Fibroblast of skin of right biceps (primary cell): Measurements from ENCODE around the gene SPOCK1.

ENCODE experiments used
- DNase-seq: peaks from one replicate; pipeline ENCODE4 v3.0.0-alpha.2; 2013

SPOCK1 gene

DNA sequence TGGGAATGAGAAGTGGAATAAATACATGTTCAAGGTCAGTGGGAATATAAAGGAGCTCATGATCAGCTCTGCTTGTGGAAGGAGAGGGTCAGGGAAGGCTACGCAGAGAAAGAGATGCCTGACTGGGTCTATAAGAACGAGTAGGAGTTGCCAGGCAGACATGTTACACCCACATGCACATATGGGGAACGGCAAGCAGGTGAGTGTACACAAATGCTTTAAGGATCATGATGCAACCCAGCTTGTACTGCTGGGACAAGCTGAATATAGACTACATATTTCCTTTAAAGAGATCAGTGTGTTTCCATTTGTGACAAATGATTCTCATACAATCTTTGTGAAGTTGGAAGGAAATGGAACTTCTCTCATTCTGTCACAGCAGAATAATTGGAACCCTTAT, 141.7 kb downstream of the SPOCK1 start:
- DNase-seq = no peak

GRCh38 chr5:137356127-137356526, 143.0 kb downstream of the SPOCK1 start:
- DNase-seq = no peak

GRCh38 chr5:137355708-137356107, 143.4 kb downstream of the SPOCK1 start:
- DNase-seq = no peak

DNA sequence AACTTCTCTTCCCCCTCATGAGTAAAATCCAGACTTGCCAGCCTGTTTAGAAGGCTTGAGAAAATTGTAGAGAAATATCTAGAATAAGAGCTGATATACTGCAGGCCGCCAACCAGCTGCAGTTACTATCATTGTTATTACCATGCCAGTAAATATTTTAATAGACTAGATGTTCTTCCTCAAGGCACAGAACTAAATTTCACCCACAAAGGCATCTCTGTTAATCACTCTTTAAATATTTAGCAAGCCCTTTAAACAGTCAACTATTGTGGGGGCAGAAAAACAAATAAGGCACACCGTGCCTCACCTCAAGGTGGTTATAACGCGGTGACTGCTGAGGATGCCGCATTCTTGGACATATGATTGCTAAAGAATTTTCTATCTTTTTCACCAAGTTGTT, 147.0 kb downstream of the SPOCK1 start:
- DNase-seq = no peak

- no peak for DNase-seq
Measured at GRCh38 chr5:137350791-137351190, 148.3 kb downstream of the SPOCK1 start.

DNA sequence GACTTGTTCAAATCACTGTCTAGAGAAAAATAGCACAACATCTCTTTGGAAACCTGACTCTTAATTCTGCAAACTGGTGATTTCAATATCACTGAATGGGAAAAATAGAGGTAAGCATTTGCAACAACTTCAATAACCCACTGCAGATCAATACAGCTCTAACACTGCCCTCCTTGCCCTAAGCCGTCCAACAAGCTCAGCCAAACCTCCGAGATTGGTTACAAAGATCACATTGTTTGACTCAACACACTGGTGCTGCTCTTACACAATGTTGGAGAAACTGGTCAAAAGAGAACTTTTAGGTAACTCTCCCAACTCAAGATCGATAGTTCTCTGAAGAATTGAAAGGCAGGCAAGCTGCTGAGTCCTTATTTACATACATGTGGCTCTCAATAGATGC, 150.4 kb downstream of the SPOCK1 start:
- DNase-seq = no peak

DNA sequence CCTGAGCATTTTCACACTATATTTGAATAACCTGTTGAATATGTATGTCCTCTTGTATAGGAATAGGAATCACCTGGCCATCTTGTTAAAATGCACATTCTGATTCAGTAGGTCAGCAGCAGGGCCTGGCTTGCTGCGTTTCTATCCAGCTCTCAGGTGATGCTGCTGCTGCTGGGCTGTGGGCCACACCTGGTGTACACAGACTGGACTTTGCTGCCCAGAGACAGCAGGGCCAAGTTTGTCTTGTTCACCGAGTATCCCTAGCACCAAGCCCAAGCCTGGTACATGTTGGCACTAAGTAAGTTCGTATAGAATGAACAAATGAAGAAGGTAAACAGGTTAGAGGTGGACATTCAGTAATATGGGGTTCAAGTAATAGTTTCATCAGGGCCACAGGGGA, 151.3 kb downstream of the SPOCK1 start:
- DNase-seq = no peak

- DNase-seq = no peak
Measured at GRCh38 chr5:137346281-137346680, 152.8 kb downstream of the SPOCK1 start.

GRCh38 chr5:137345396-137345795, 153.7 kb downstream of the SPOCK1 start:
- DNase-seq = no peak

- DNase-seq = peak; percentile 66
Measured at GRCh38 chr5:137344723-137345322, 154.3 kb downstream of the SPOCK1 start.

- no peak for DNase-seq
Measured at GRCh38 chr5:137344021-137344420, 155.1 kb downstream of the SPOCK1 start.

GRCh38 chr5:137342764-137343163, 156.4 kb downstream of the SPOCK1 start:
- peak; percentile 35 for DNase-seq

GRCh38 chr5:137341831-137342230, 157.3 kb downstream of the SPOCK1 start:
- DNase-seq = no peak

GRCh38 chr5:137340881-137341280, 158.2 kb downstream of the SPOCK1 start:
- no peak for DNase-seq

DNA sequence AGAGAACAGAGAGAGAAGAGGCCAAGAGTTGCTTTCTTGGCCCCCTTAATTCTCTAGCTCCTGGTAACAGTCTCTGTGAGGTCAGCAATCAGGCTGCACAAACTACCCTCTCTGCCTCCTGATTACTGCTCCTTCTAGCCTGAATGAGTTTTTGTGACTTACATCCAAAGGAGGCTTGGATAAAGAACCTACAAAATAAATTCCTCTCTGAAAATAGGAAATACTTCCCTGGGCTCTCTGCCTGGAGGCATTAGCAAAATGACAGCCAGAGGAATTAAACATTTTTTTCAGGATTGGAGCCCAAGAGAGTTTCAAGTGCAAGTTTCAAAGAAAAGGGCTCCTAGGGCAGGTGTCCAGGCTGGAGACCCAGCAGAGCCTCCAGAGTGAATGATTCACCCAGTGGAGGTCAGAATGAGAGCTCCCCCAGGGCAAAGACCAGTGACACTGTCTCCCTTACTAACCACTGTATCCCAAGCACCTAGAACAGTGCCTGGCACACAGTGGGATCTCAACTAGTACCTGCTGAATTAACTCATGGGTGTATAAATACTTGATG, 162.5 kb downstream of the SPOCK1 start:
- DNase-seq = no peak

GRCh38 chr5:137336161-137336560, 163.0 kb downstream of the SPOCK1 start:
- no peak for DNase-seq

GRCh38 chr5:137335493-137335892, 163.6 kb downstream of the SPOCK1 start:
- DNase-seq = no peak

DNA sequence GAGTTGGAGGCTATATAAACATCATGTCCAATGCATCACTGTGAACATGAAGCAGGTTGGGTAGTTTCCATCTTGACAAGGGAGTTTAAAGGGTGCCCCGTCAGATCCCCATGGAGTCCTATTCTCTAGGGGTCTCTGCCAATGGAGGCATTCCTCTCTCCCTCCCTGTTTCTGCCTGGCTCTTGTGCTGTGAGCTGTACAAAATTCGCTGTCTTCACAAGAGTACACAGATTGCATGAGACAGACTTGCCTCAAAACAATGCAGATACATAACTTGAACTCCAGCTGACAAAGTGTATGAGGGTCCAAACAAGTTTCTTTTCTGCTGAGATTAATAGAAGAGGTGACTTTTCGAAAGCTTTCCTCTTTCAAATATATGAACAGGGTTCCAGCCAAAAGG, 165.2 kb downstream of the SPOCK1 start:
- DNase-seq = no peak

DNA sequence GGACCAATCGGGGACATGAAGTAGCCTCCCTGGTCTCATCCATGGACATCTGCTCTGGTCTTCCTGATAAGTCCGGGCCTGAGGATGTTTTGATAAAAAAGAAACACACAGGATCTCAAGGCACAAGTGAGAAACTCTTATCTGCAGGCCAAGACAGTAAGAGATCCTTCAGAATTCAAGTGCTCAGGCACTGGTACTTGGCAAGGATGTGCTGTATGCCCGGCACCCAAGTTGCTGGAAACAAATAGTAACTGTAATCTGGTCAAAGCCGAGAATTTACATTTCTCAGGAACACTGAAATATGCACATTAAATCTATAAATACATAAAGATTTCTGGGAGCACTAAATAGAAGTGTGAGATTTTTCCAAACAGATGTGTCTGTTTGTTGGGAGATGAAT, 165.7 kb downstream of the SPOCK1 start:
- no peak for DNase-seq

DNA sequence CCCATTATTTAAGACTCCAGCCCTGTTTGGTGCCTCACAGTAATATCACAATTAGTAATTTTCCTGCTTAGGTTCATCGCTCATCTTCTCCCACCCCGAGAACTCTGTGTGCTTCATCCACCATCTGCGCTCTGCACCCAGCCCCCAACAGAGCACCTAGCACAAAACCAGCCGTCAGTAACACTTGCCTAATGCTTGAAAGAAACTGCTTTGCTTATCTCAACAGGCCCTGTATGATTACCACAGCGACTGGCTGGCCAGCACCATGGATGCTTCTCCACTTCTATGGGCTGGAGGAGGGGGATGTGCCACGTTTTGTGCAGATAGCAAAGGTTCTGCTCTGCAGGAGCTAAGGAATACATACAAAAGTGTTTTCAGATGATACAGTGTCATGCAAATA, 166.8 kb downstream of the SPOCK1 start:
- DNase-seq = no peak

DNA sequence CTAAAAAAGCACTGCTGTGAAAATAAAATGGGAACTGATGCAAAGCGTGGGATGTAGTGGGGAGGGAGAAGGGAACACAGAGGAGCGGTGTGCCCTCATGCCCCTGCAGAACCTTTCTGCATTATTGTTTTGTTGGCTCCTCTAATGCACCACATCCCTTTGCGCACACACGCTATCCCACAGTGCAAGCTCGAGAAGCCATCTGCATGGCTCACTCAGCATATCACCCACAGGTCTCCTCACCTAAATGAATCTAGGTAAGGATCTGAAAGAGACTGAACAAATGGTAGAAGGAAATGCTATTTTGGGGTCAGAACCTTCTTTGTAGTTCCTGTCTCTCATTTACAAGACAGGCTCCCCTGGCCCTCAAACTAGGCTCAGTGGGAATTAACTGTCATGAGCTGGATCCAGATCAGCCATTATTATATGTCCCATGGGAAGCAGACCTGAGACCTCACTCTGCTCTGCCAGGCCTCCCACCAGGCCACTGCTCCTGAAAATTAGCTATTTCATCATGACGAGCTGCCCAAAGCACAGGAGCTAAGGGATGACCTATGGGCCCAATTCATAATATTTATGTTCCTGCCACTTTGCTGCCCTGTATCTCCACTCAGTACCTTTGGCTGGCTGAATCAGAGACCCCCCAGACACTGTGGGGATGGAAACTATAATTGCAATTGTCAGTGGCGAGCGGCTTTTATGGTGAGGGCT, 169.4 kb downstream of the SPOCK1 start:
- DNase-seq = no peak

DNA sequence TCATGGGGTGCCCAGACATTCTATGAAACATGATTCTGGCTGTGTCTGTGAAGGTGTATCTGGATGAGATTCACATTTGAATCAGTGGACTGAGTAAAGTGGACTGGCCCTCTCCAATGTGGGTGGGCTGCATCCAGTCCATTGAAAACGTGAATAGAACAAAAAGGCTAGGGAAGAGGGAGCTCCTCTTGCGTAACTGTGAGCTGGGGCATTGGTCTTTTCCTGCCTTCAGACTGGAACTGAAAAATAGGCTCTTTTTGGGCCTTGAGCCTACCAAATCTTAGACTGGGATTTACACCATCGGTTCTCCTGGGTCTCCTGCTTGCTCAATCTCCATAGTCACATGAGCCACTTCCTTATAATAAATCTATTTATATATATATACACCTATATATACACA, 170.1 kb downstream of the SPOCK1 start:
- no peak for DNase-seq

- no peak for DNase-seq
Measured at GRCh38 chr5:137328463-137328862, 170.7 kb downstream of the SPOCK1 start.

DNA sequence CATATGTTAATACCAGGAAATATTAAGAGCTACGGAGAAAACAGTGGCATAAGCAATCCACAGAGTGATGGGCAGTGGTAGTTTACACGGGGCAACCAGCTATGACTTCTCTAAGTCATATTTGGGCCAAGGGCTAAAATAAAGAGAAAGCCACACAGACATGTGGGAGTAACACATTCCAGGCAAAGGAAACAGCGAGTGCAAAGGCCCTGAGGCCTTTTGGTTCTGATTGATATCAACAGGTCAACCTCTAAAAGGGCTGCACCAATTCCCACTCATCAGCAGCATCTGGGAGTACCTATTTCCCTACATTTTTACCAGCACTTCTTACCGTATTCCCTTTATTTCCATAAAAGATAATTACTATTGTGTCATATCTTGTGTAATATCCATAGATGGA, 173.4 kb downstream of the SPOCK1 start:
- no peak for DNase-seq
